T-helper 1 cell treated with Interleukin-12 subunit alpha and Interleukin-12 subunit beta and Interleukin-4 antibody, amounts not matched to agents 30 ng/mL and 1 ng/mL, for 36 hours (primary cell): ENCODE results near the gene PDIK1L. TPM values are rescaled to one million over a fixed set of nuclear protein-coding genes. Genes with fewer than 3 reads are reported as not detected.

Source experiments
- intact Hi-C: fragments of 100-400 bp; cut with micrococcal nuclease; formaldehyde crosslinking; loops from one replicate; pipeline ENCODE4 v1.15.1; 2024
- total RNA-seq: library from RNA; stranded (reverse); gene quantifications from 2 replicates; pipeline ENCODE4 v1.2.3, GENCODE V29; 2022

PDIK1L gene
- total RNA-seq, 1 donor from 2014 or later: 17.4 TPM

- intact Hi-C loops: no loop called here
These were observed 42.4 kb downstream of the PDIK1L start for GRCh38 chr1:26153966-26154532.

- intact Hi-C loops: no loop called here
These were observed 43.1 kb downstream of the PDIK1L start for GRCh38 chr1:26154750-26155149.

- intact Hi-C loops: no loop called here
These were observed 44.0 kb downstream of the PDIK1L start for GRCh38 chr1:26155370-26156284.

GRCh38 chr1:26156285-26157038 is 44.8 kb downstream of the PDIK1L start:
- intact Hi-C loops: no loop called here

- intact Hi-C loops: no loop called here
These were observed 46.8 kb downstream of the PDIK1L start for GRCh38 chr1:26158271-26158907.

GRCh38 chr1:26158908-26159742 is 47.5 kb downstream of the PDIK1L start, which contains the start of gene FAM110D:
Gene FAM110D (plus strand): TSS chr1:26159079. CDS start chr1:26161292, 2,213 bp downstream.
- intact Hi-C loops: no loop called here

- intact Hi-C loops: no loop called here
These were observed 48.1 kb downstream of the PDIK1L start for GRCh38 chr1:26159743-26160039.

GRCh38 chr1:26160527-26161414 is 49.1 kb downstream of the PDIK1L start:
- intact Hi-C loops: no loop called here

- intact Hi-C loops: no loop called here
These were observed 50.0 kb downstream of the PDIK1L start for GRCh38 chr1:26161415-26162219.

GRCh38 chr1:26162220-26162709 is 50.6 kb downstream of the PDIK1L start:
- intact Hi-C loops: no loop called here

GRCh38 chr1:26163684-26164035 is 52.0 kb downstream of the PDIK1L start:
- intact Hi-C loops: loop anchor here (1.0 kb wide), 1 partner anchor 128 kb away; no protein-coding TSS in a partner anchor

GRCh38 chr1:26164036-26164860 is 52.6 kb downstream of the PDIK1L start:
- intact Hi-C loops: loop anchor here (1.0 kb wide), 1 partner anchor 129 kb away; no protein-coding TSS in a partner anchor

GRCh38 chr1:26164861-26165842 is 53.5 kb downstream of the PDIK1L start:
- intact Hi-C loops: loop anchor here (1.0 kb wide), 3 partner anchors 20 to 130 kb away; no protein-coding TSS in a partner anchor

- intact Hi-C loops: no loop called here
These were observed 55.2 kb downstream of the PDIK1L start for GRCh38 chr1:26166719-26167281.

GRCh38 chr1:26168410-26169197 is 57.0 kb downstream of the PDIK1L start, which contains the start of gene C1orf232:
Gene C1orf232 (minus strand): TSS chr1:26168963. CDS start chr1:26168499, 464 bp downstream.
- intact Hi-C loops: loop anchor here (1.0 kb wide), 3 partner anchors 66 to 223 kb away; partner anchors contain the start of gene CEP85
